HG03378 (cell line): ENCODE data around the gene FRMD4A.

Experiments
- ATAC-seq: cut with Tn5 transposase; IDR thresholded peaks from one replicate; pipeline ENCODE4 v1.9.1; 2021; ENCODE audit warnings: mild to moderate bottlenecking, moderate library complexity; ENCODE audit not compliant: unreplicated experiment

Gene FRMD4A

GRCh38 chr10:13715100-13715499 lies 615.6 kb downstream of the FRMD4A start:
- ATAC-seq = no peak

GRCh38 chr10:13712837-13713581 lies 617.7 kb downstream of the FRMD4A start:
- peak; percentile 81 for ATAC-seq

GRCh38 chr10:13712476-13712836 lies 618.3 kb downstream of the FRMD4A start:
- no peak for ATAC-seq

- no peak for ATAC-seq
These were observed 619.4 kb downstream of the FRMD4A start for GRCh38 chr10:13711291-13711690.

GRCh38 chr10:13709931-13710650 lies 620.6 kb downstream of the FRMD4A start:
- ATAC-seq = no peak

- ATAC-seq = no peak
These were observed 622.3 kb downstream of the FRMD4A start for GRCh38 chr10:13708256-13708990.

GRCh38 chr10:13707156-13707881 lies 623.4 kb downstream of the FRMD4A start:
- no peak for ATAC-seq

GRCh38 chr10:13706604-13707003 lies 624.1 kb downstream of the FRMD4A start:
- ATAC-seq = no peak

- no peak for ATAC-seq
These were observed 624.5 kb downstream of the FRMD4A start for GRCh38 chr10:13706175-13706574.

- ATAC-seq = no peak
These were observed 625.1 kb downstream of the FRMD4A start for GRCh38 chr10:13705526-13706174.

GRCh38 chr10:13704964-13705363 lies 625.8 kb downstream of the FRMD4A start:
- ATAC-seq = no peak

GRCh38 chr10:13703997-13704536 lies 626.7 kb downstream of the FRMD4A start:
- no peak for ATAC-seq

GRCh38 chr10:13703101-13703818 lies 627.5 kb downstream of the FRMD4A start:
- no peak for ATAC-seq

GRCh38 chr10:13701157-13701919 lies 629.4 kb downstream of the FRMD4A start:
- ATAC-seq = no peak

GRCh38 chr10:13700473-13701144 lies 630.1 kb downstream of the FRMD4A start:
- ATAC-seq = no peak

- no peak for ATAC-seq
These were observed 631.5 kb downstream of the FRMD4A start for GRCh38 chr10:13699216-13699615.

- ATAC-seq = no peak
These were observed 632.5 kb downstream of the FRMD4A start for GRCh38 chr10:13698217-13698616.

- ATAC-seq = no peak
These were observed 634.7 kb downstream of the FRMD4A start for GRCh38 chr10:13696071-13696470.
